OCI-LY3 (cell line): ENCODE results near the gene CLP1.

Experiments used
- H2AFZ ChIP-seq: fragments of 200-600, 300-600 bp; shearing (Covaris generic); 2 replicates; pipeline ENCODE4 v1.6.0; 2014; ENCODE audit warnings: antibody characterized with exemption, low read depth, low read length
- H3K27ac ChIP-seq: fragments of 200-600, 300-600 bp; sonication (generic); 2 replicates; pipeline ENCODE4 v1.5.1; 2014; ENCODE audit warnings: mild to moderate bottlenecking, low read length, moderate library complexity, mixed read lengths
- H3K27me3 ChIP-seq: fragments of 200-600, 300-600 bp; sonication (generic); 2 replicates; pipeline ENCODE4 v1.6.1; 2014; ENCODE audit warnings: low read depth, low read length, mixed read lengths
- H3K36me3 ChIP-seq: fragments of 200-600, 300-600 bp; sonication (generic); replicated peaks from 2 replicates; pipeline ENCODE3; 2014; ENCODE audit warnings: low read depth, low read length, mixed read lengths
- H3K4me1 ChIP-seq: fragments of 300-600, 200-600 bp; sonication (generic); 2 replicates; pipeline ENCODE4 v1.6.1; 2014; ENCODE audit warnings: low read length, mixed read lengths
- H3K4me2 ChIP-seq: fragments of 200-600, 300-600 bp; sonication (generic); 2 replicates; pipeline ENCODE4 v1.6.1; 2014; ENCODE audit warnings: low read length, mixed read lengths
- H3K4me3 ChIP-seq: fragments of 300-600, 200-600 bp; sonication (generic); 2 replicates; pipeline ENCODE4 v1.5.1; 2014; ENCODE audit warnings: antibody characterized with exemption, mild to moderate bottlenecking, low read length, moderate library complexity
- H3K79me2 ChIP-seq: fragments of 300-600, 200-600 bp; shearing (Covaris generic); 2 replicates; pipeline ENCODE4 v1.6.1; 2014; ENCODE audit warnings: mild to moderate bottlenecking, low read length, mixed read lengths
- H3K9ac ChIP-seq: fragments of 300-600, 200-600 bp; shearing (Covaris generic); 2 replicates; pipeline ENCODE4 v1.6.0; 2014; ENCODE audit warnings: mild to moderate bottlenecking, low read length, moderate library complexity
- H3K9me3 ChIP-seq: fragments of 200-600, 300-600 bp; shearing (Covaris generic); 2 replicates; pipeline ENCODE4 v1.6.1; 2014; ENCODE audit warnings: low read length, mixed read lengths; ENCODE audit not compliant: insufficient read depth
- H4K20me1 ChIP-seq: fragments of 200-600, 300-600 bp; sonication (generic); 2 replicates; pipeline ENCODE4 v1.6.1; 2016; ENCODE audit warnings: low read length, mixed read lengths; ENCODE audit not compliant: insufficient read depth
- EZH2phosphoT487 ChIP-seq: fragments of 200-600 bp; shearing (Covaris generic); IDR thresholded peaks from 2 replicates; pipeline ENCODE4 v1.6.1; 2018; ENCODE audit warnings: antibody characterized with exemption, mixed run types, low read depth
- TF ChIP-seq, protein P1 (sequence below): fragments of 200-600, 300-600 bp; sonication (generic); IDR thresholded peaks from 2 replicates; pipeline ENCODE4 v1.5.1; 2014; ENCODE audit warnings: antibody characterized with exemption, low read length, low read depth

The CLP1 gene

DNA sequence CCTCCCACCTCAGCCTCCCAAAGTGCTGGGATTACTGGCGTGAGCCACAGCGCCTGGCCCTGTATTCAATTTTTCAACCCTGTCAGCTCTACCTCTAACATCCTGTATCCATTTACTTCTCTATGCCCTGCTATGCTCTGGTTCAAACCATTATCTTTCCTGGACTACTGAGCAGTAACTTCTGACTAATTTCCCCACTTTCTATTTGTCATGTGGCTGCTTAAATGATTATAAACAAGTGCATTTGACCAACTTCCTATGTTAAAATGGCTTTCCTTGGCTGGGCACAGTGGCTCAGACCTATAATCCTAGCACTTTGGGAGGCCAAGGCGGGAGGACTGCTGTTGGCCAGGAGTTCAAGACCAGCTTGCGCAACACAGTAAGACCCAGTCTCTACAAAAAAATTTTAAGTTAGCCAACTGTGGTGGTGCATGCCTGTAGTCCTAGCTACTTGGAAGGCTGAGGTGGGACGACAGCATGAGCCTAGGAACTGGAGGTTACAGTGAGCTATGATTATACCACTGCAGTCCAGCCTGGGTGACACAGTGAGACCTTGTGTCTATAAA, 52.3 kb downstream of the CLP1 start:
- peak overlapping the region; percentile 57 for H3K4me2 ChIP-seq
- H4K20me1 ChIP-seq, result no peaks in the 10 kb centered on the region; the same call in 1 of the 2 replicates
- H3K27me3 ChIP-seq, result no peaks in the 10 kb centered on the region
- H3K27ac ChIP-seq, result peak overlapping the region; percentile 39
- no peaks in the 10 kb centered on the region for H3K9me3 ChIP-seq
- H3K79me2 ChIP-seq, result peaks cover 53% of the 10 kb centered on the region
- H3K4me3 ChIP-seq, result peak overlapping the region; percentile 16; the same call in 1 of the 2 replicates
- no peak overlapping the region for H3K9ac ChIP-seq
- peaks cover 15% of the 10 kb centered on the region for H3K36me3 ChIP-seq
- no peak overlapping the region for H2AFZ ChIP-seq
- H3K4me1 ChIP-seq, result peaks cover 32% of the 10 kb centered on the region
- TF ChIP-seq, protein P1, sequence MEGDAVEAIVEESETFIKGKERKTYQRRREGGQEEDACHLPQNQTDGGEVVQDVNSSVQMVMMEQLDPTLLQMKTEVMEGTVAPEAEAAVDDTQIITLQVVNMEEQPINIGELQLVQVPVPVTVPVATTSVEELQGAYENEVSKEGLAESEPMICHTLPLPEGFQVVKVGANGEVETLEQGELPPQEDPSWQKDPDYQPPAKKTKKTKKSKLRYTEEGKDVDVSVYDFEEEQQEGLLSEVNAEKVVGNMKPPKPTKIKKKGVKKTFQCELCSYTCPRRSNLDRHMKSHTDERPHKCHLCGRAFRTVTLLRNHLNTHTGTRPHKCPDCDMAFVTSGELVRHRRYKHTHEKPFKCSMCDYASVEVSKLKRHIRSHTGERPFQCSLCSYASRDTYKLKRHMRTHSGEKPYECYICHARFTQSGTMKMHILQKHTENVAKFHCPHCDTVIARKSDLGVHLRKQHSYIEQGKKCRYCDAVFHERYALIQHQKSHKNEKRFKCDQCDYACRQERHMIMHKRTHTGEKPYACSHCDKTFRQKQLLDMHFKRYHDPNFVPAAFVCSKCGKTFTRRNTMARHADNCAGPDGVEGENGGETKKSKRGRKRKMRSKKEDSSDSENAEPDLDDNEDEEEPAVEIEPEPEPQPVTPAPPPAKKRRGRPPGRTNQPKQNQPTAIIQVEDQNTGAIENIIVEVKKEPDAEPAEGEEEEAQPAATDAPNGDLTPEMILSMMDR, result no peak
- TF ChIP-seq EZH2phosphoT487, result no peak
